Esophagus (tissue), 2 donors: ENCODE results near the gene CSTPP1. TPM values are rescaled to one million over a fixed set of nuclear protein-coding genes. Genes with fewer than 3 reads are reported as not detected.

ENCODE experiments used
- H3K27ac ChIP-seq, 2 donors: one replicate each; pipeline ENCODE4 v1.5.1; 2013; ENCODE audit warnings: low read depth in 2 of 2, mild to moderate bottlenecking in 2 of 2, inconsistent platforms in 1 of 2, low read length in 1 of 2, moderate library complexity in 1 of 2
- H3K27me3 ChIP-seq, 2 donors: one replicate each; pipeline ENCODE4 v1.6.1; 2013; ENCODE audit warnings: low read length in 2 of 2, control low read depth in 1 of 2, mild to moderate bottlenecking in 1 of 2; ENCODE audit not compliant: insufficient read depth in 2 of 2, control insufficient read depth in 1 of 2
- H3K36me3 ChIP-seq, 2 donors: one replicate each; pipeline ENCODE4 v1.6.1; 2013; ENCODE audit warnings: low read length in 1 of 2; ENCODE audit not compliant: control insufficient read depth in 2 of 2, insufficient read depth in 2 of 2
- H3K4me1 ChIP-seq, 2 donors: one replicate each; pipeline ENCODE4 v1.6.1; 2013; ENCODE audit warnings: low read length in 1 of 2; ENCODE audit not compliant: control insufficient read depth in 2 of 2, insufficient read depth in 2 of 2
- H3K4me3 ChIP-seq, 2 donors: one replicate each; pipeline ENCODE4 v1.5.1; 2013; ENCODE audit warnings: low read length in 2 of 2, mild to moderate bottlenecking in 2 of 2, low read depth in 1 of 2, moderate library complexity in 1 of 2
- H3K9me3 ChIP-seq, 2 donors: one replicate each; pipeline ENCODE4 v1.6.1; 2013; ENCODE audit warnings: mild to moderate bottlenecking in 2 of 2, low read depth in 1 of 2, low read length in 1 of 2, moderate library complexity in 1 of 2; ENCODE audit not compliant: control insufficient read depth in 2 of 2, insufficient read depth in 1 of 2
- WGBS, 2 donors: extraction: QIAGEN DNeasy Blood & Tissue Kit; methylation state at CpG; one replicate each; pipeline ENCODE4 v1.1.7; 2013; 5-methylcytosine and 5-hydroxymethylcytosine counted together
- polyA plus RNA-seq, 2 donors: library from polyadenylated mRNA; stranded (reverse); fragments of 200-250 nt; gene quantifications; one replicate each; pipeline ENCODE4 v1.2.3, GENCODE V29; 2013
- donor health status: healthy with polysubstance abuse.
- donor health status: Bipolar disorder and iron deficiency.

The CSTPP1 gene, protein sequence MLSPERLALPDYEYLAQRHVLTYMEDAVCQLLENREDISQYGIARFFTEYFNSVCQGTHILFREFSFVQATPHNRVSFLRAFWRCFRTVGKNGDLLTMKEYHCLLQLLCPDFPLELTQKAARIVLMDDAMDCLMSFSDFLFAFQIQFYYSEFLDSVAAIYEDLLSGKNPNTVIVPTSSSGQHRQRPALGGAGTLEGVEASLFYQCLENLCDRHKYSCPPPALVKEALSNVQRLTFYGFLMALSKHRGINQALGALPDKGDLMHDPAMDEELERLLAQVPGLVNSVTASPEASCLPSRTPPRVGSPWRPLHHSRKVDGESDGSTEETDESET
- 10 to 100 TPM in 1 of 2 donors, 1 to 10 TPM in 1; 8.3 to 13.0 TPM for polyA plus RNA-seq

DNA sequence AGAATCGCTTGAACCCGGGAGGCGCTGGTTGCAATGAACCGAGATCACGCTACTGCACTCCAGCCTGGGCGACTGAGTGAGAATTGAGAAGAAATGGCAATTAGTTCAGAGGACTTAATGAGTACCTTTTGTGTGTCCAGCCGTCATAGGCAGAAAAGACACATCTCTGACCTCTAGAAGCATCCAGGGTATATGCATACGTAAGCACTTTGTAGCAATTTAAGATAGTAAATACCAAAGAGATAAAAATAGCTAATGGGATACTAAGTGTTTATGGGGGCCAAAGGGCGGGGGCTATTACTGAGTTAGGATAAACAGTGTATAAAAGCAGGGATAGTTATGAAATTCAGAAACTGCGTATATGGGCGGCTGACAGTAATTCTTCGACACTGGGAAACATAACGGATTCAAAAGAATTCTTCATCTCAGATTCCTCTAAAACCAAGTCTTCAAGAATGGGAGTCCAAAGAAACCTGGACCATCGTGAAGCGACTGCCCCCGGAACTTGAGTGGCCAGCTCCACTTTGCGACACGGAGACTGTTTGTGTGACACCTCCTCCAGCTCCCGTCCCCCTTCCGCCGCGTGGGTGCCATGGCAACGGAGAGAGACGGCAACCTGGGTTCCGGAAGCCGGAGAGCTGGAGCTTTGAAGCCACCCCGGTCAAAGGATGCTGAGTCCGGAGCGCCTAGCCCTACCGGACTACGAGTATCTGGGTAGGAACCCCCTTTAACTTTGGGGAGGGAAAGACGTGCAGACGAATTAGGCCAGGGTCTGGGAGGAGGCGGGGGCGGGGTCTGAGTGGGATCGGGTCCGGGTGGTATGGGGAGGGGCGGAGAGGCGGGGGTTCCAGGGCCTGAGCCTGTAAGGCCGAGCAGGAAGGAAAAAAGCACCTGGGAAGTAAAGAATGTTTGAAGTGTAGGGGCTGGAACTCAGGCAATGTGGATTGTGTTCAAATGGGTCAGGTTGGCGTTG lies at the start of gene CSTPP1:
Gene CSTPP1, plus strand, starts transcription at position 624 of the 973 bp plus-strand sequence. Its CDS starts 45 bp downstream, at position 669.
- peak within 1 kb of the TSS; percentile 57 to 79 for H3K4me3 ChIP-seq
- H3K27me3 ChIP-seq: no peaks in the 10 kb centered on the region
- H3K36me3 ChIP-seq: no peaks in the 10 kb centered on the region
- H3K4me1 ChIP-seq: peaks cover 0 to 2% of the 10 kb centered on the region in 2 donors
- H3K27ac ChIP-seq: peak within 1 kb of the TSS; percentile 36 to 54
- WGBS, 2 donors: 19 to 21% methylated on average over 41 of the region's 41 CpGs
- H3K9me3 ChIP-seq: no peaks in the 10 kb centered on the region

DNA sequence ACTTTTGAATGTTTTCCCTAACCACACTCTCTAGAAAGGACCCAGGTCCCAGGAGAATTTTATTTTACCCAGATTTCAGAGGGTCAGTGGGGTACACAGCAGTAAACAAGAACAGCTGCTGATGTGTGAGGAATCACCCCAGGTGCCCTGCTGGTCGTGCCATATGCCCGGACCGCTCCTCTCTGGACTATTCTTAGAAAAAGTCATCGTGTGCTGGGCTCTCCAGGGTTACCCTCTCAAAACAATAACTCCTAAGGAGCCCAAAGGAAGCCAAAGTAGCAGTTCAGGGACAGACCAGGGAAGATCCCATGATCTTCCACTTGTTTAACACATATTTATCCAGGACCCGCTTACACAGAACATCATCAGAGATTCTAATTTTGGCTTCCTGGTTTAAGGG lies 47.9 kb upstream of the CSTPP1 start:
- WGBS, 2 donors: 83 to 84% methylated on average over 5 of the region's 5 CpGs
- H3K27me3 ChIP-seq: no peaks in the 10 kb centered on the region
- H3K4me1 ChIP-seq: no peaks in the 10 kb centered on the region
- no peak overlapping the region for H3K27ac ChIP-seq
- H3K36me3 ChIP-seq: no peaks in the 10 kb centered on the region
- H3K4me3 ChIP-seq: no peak overlapping the region
- no peaks in the 10 kb centered on the region for H3K9me3 ChIP-seq

DNA sequence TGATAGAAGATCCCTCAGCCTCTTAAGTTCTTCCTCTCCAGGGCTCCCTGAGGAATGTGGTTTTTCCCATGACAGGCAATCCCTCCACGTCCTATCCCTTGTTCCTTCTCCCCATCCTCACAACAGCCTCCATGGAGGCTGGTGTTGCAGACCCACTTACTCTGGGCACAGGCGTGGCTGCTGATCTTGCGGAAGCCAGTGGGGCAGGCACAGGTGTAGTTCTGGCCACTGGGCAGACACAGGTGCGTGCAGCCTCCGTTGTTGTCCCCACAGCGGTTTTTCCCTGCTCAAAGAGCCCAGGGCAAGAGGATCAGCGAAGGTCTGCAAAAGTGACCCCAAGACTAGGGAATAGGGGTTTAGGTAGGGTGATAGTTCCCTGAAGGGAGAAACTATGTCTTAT lies 47.3 kb upstream of the CSTPP1 start:
- H3K4me3 ChIP-seq: no peak overlapping the region
- no peaks in the 10 kb centered on the region for H3K4me1 ChIP-seq
- no peaks in the 10 kb centered on the region for H3K9me3 ChIP-seq
- no peaks in the 10 kb centered on the region for H3K27me3 ChIP-seq
- 81 to 87% methylated on average over 7 of the region's 7 CpGs for WGBS, 2 donors
- H3K27ac ChIP-seq: no peak overlapping the region
- no peaks in the 10 kb centered on the region for H3K36me3 ChIP-seq

DNA sequence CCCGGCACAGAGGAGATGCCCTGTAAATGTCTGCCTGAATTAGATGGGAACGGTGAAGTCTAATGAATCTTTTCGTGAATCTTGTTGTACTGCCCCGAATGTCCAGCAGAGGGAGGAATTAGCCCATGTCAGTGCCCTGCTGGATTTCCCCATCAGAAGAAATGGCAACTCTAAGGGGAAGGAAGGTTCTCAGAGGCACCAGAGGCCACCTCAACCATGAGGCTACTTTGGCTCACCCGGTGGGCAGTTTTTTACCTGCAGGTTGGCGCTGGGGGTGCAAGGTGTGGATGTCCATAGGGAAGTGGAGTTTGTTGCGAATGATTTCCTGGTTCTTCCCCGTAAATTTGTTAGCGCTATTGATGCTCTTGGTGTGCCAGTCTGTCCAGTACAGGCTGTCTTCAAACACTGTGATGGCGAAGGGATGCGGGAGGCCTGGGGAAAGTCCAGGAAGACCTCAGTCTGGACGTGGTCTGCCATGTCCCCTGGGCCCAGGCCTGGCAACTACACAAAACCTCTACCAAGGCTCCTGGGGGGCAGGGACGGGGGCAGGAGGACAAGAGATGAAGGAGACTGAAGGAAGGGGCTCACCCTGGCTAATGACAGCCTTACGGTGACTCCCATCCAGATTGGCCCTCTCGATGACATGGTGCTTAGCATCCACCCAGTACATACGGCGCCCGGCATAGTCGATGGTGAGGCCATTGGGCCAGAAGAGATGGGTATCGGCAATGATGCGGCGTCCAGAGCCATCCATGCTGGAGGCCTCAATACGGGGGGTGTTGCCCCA lies 46.7 kb upstream of the CSTPP1 start:
- WGBS, 2 donors: 66 to 67% methylated on average over 23 of the region's 23 CpGs
- no peaks in the 10 kb centered on the region for H3K4me1 ChIP-seq
- no peak overlapping the region for H3K4me3 ChIP-seq
- H3K27ac ChIP-seq: no peak overlapping the region
- H3K27me3 ChIP-seq: no peaks in the 10 kb centered on the region
- no peaks in the 10 kb centered on the region for H3K9me3 ChIP-seq
- H3K36me3 ChIP-seq: peaks cover 0 to 3% of the 10 kb centered on the region in 2 donors

DNA sequence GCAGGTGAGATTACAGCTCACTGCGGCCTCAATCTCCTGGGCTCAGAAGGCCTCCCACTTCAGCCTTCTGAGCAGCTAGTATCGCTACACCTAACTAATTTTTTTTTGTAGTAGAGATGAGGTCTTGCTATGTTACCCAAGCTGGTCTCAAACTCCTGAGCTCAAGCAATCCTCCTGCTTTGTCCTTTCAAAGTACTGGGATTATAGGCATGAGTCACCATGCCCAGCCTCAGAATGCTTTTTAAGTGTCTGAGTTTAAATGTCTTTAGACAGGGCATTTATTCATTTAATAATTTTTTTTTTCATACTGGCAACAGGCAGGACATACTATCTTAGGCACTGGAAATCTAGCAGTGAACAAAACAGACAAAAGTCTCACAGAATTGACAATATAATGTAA lies 45.9 kb upstream of the CSTPP1 start:
- Histone ChIP-seq H3K36me3 (peaks cover 0 to 6% of the 10 kb centered on the region in 2 donors), H3K9me3 (no peaks in the 10 kb centered on the region), H3K27ac (no peak overlapping the region), H3K4me1 (peaks cover 0 to 1% of the 10 kb centered on the region in 2 donors), H3K4me3 (no peak overlapping the region), H3K27me3 (no peaks in the 10 kb centered on the region)
- 73 to 79% methylated on average over 2 of the region's 2 CpGs for WGBS, 2 donors

DNA sequence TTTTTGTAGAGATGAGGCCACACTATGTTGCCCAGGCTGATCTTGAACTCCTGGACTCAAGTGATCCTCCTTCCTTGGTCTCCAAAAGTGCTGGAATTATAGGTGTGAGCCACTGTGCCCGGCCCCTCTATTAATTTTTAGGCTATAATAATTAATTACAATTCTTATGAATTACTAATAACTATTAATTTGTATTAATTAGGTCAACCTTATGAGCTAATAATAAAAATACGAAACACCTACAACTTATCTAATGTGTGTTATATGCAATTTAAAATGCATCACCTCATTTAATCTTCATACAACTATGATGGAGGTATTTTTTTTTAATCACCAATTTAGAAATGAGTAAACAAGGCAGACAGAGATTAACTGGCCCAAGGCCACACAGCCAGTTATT lies 44.5 kb upstream of the CSTPP1 start:
- no peaks in the 10 kb centered on the region for H3K9me3 ChIP-seq
- H3K4me3 ChIP-seq: no peak overlapping the region
- no peak overlapping the region for H3K27ac ChIP-seq
- WGBS, 2 donors: 92 to 94% methylated on average over 2 of the region's 2 CpGs
- peaks cover 0 to 9% of the 10 kb centered on the region in 2 donors for H3K4me1 ChIP-seq
- H3K36me3 ChIP-seq: peaks cover 0 to 9% of the 10 kb centered on the region in 2 donors
- no peaks in the 10 kb centered on the region for H3K27me3 ChIP-seq

DNA sequence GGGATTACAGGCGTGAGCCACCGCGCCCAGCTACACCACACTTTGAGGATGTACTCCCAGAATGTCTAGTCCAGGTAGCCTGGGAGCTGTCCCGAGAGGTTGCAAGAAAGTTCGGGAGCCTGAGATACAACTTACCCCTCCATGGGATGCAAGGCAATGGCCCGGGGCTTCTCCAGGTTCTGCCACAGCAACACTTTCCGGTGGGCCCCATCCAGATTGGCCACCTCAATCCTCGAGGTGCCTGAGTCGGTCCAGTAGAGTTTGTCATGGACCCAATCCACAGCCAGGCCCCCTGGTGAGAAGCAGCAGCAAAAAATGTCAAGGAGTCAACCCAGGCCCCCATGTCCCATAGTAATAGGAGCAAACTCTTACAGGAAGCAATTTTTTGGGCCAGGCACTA lies 43.7 kb upstream of the CSTPP1 start:
- Histone ChIP-seq H3K4me3 (no peak overlapping the region), H3K36me3 (peaks cover 0 to 9% of the 10 kb centered on the region in 2 donors), H3K27me3 (no peaks in the 10 kb centered on the region), H3K27ac (no peak overlapping the region), H3K9me3 (no peaks in the 10 kb centered on the region), H3K4me1 (peaks cover 0 to 9% of the 10 kb centered on the region in 2 donors)
- 91 to 93% methylated on average over 9 of the region's 9 CpGs for WGBS, 2 donors

DNA sequence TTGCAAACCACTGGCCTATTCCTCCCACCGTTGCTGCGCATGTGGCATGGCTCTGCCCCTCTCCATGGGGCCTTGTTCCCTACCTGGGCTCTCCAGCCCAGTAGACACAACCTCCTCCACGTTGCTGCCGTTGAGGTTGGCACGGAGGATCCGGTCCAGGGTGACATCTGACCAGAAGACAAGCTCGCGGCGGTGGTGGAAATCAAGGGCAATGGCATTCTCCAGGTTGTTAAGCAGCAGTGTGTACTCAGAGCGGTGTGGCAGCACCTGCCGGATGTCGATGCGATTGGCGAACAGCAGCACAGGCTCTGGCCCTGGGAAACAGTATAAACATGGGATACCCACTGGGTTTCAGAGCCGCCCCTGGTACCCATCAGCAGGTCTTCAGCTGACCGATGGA lies 42.1 kb upstream of the CSTPP1 start:
- WGBS, 2 donors: 93 to 95% methylated on average over 16 of the region's 16 CpGs
- no peaks in the 10 kb centered on the region for H3K9me3 ChIP-seq
- H3K4me1 ChIP-seq: peaks cover 3 to 17% of the 10 kb centered on the region in 2 donors
- no peak overlapping the region for H3K4me3 ChIP-seq
- H3K36me3 ChIP-seq: peaks cover 0 to 12% of the 10 kb centered on the region in 2 donors
- no peak overlapping the region for H3K27ac ChIP-seq
- no peaks in the 10 kb centered on the region for H3K27me3 ChIP-seq

DNA sequence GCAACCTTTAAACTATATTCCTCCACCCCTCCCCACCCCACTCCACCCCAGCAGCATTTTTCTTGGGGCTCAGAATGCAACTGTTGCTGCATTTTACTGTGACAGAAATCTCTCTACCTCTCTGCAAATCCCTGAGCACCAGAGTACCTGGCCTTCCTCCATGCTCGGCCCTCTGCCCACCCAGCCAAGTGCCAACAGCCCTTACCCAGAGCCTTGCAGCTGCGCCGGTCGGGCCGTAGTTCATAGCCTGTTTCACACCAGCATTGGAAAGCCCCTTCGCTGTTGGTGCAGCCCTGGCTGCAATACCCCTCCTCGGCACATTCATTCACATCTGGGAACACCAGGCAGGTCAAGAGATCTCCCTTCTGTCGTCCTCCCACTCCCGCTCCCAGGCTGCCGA lies 41.6 kb upstream of the CSTPP1 start:
- H3K36me3 ChIP-seq: peaks cover 0 to 12% of the 10 kb centered on the region in 2 donors
- no peak overlapping the region for H3K27ac ChIP-seq
- no peaks in the 10 kb centered on the region for H3K9me3 ChIP-seq
- no peaks in the 10 kb centered on the region for H3K27me3 ChIP-seq
- 79 to 92% methylated on average over 10 of the region's 10 CpGs for WGBS, 2 donors
- H3K4me1 ChIP-seq: peaks cover 3 to 21% of the 10 kb centered on the region in 2 donors
- H3K4me3 ChIP-seq: no peak overlapping the region
